ENCODE measurements around the gene ARMC8.

Gene ARMC8

GRCh38 chr3:138220242-138220641 lies 33.1 kb downstream of the ARMC8 start:
- no peak overlapping the region for H3K4me3 ChIP-seq (ENCODE audit: low read depth, low read length)
- in situ Hi-C loops (cut with HindIII; ENCODE audit: low sequenced_read_pairs), result no loop called here
- DNase-seq (ENCODE audit: low read depth), result no peak
- TF ChIP-seq, protein P1, sequence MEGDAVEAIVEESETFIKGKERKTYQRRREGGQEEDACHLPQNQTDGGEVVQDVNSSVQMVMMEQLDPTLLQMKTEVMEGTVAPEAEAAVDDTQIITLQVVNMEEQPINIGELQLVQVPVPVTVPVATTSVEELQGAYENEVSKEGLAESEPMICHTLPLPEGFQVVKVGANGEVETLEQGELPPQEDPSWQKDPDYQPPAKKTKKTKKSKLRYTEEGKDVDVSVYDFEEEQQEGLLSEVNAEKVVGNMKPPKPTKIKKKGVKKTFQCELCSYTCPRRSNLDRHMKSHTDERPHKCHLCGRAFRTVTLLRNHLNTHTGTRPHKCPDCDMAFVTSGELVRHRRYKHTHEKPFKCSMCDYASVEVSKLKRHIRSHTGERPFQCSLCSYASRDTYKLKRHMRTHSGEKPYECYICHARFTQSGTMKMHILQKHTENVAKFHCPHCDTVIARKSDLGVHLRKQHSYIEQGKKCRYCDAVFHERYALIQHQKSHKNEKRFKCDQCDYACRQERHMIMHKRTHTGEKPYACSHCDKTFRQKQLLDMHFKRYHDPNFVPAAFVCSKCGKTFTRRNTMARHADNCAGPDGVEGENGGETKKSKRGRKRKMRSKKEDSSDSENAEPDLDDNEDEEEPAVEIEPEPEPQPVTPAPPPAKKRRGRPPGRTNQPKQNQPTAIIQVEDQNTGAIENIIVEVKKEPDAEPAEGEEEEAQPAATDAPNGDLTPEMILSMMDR (IDR thresholded peaks at IDR 0.05; ENCODE audit: low read depth, low read length, missing control alignments), result no peak

- in situ Hi-C loops (cut with HindIII; ENCODE audit: low sequenced_read_pairs), result no loop called here
- TF ChIP-seq, protein P1 (IDR thresholded peaks at IDR 0.05; ENCODE audit: low read depth, low read length, missing control alignments), result no peak
- H3K4me3 ChIP-seq (ENCODE audit: low read depth, low read length), result no peak overlapping the region
- no peak for DNase-seq (ENCODE audit: low read depth)
Observed at GRCh38 chr3:138220788-138221187, 33.7 kb downstream of the ARMC8 start.

- H3K4me3 ChIP-seq (ENCODE audit: low read depth, low read length), result no peak overlapping the region
- TF ChIP-seq, protein P1 (IDR thresholded peaks at IDR 0.05; ENCODE audit: low read depth, low read length, missing control alignments), result no peak
- in situ Hi-C loops (cut with HindIII; ENCODE audit: low sequenced_read_pairs), result no loop called here
- no peak for DNase-seq (ENCODE audit: low read depth)
Observed at GRCh38 chr3:138222131-138222941, 35.2 kb downstream of the ARMC8 start.

GRCh38 chr3:138222942-138223287 lies 35.8 kb downstream of the ARMC8 start:
- in situ Hi-C loops (cut with HindIII; ENCODE audit: low sequenced_read_pairs), result no loop called here
- TF ChIP-seq, protein P1 (IDR thresholded peaks at IDR 0.05; ENCODE audit: low read depth, low read length, missing control alignments), result no peak
- DNase-seq (ENCODE audit: low read depth), result no peak
- no peak overlapping the region for H3K4me3 ChIP-seq (ENCODE audit: low read depth, low read length)

- TF ChIP-seq, protein P1 (IDR thresholded peaks at IDR 0.05; ENCODE audit: low read depth, low read length, missing control alignments), result no peak
- no peak for DNase-seq (ENCODE audit: low read depth)
Observed at GRCh38 chr3:138227650-138228049, 40.5 kb downstream of the ARMC8 start.

GRCh38 chr3:138230525-138230924 lies 43.4 kb downstream of the ARMC8 start:
- in situ Hi-C loops (cut with HindIII; ENCODE audit: low sequenced_read_pairs), result no loop called here
- H3K4me3 ChIP-seq (ENCODE audit: low read depth, low read length), result no peak overlapping the region
- TF ChIP-seq, protein P1 (IDR thresholded peaks at IDR 0.05; ENCODE audit: low read depth, low read length, missing control alignments), result no peak
- DNase-seq (ENCODE audit: low read depth), result no peak

More at GRCh38 chr3:138227650-138228049, 40.5 kb downstream of the ARMC8 start:
- in situ Hi-C loops (cut with HindIII; ENCODE audit: low sequenced_read_pairs), result no loop called here
- H3K4me3 ChIP-seq (ENCODE audit: low read depth, low read length), result no peak overlapping the region

Data from astrocyte of the cerebellum (primary cell).